ENCODE data around the gene DMAC2.

DMAC2 gene

DNA sequence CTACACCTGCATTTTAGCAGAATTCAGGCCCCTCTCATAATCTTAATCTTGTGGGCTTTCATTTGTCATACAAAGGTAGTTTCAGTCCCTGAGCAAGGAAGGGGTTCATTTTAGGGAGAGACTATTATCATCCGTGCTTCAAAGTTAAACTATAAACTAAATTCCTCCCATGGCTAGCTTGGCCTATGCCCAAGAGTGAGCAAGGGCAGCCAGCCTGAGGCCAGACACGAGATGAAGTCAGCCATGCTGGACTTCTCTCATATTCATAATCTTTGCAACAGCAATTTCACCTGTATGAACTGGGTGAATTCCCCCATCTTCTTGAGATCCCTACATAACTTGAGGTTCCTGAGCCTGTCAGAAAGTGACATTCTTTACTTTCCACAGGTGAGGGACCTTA is 16.2 kb upstream of the DMAC2 start:
- H3K27me3 ChIP-seq (ENCODE audit: insufficient read depth, low read length, poor library complexity, severe bottlenecking) = no peaks in the 10 kb centered on the region
- H3F3A ChIP-seq (ENCODE audit: low read depth) = no peaks in the 10 kb centered on the region
- TF ChIP-seq EZH2phosphoT487 (IDR thresholded peaks at IDR 0.05; ENCODE audit: borderline replicate concordance) = no peak
- TF ChIP-seq, protein P1, sequence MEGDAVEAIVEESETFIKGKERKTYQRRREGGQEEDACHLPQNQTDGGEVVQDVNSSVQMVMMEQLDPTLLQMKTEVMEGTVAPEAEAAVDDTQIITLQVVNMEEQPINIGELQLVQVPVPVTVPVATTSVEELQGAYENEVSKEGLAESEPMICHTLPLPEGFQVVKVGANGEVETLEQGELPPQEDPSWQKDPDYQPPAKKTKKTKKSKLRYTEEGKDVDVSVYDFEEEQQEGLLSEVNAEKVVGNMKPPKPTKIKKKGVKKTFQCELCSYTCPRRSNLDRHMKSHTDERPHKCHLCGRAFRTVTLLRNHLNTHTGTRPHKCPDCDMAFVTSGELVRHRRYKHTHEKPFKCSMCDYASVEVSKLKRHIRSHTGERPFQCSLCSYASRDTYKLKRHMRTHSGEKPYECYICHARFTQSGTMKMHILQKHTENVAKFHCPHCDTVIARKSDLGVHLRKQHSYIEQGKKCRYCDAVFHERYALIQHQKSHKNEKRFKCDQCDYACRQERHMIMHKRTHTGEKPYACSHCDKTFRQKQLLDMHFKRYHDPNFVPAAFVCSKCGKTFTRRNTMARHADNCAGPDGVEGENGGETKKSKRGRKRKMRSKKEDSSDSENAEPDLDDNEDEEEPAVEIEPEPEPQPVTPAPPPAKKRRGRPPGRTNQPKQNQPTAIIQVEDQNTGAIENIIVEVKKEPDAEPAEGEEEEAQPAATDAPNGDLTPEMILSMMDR (conservative IDR thresholded peaks at IDR 0.05; ENCODE audit: low read length) = no peak
- H3K4me3 ChIP-seq (ENCODE audit: low read length, poor library complexity, severe bottlenecking) = no peak overlapping the region
- H2AFZ ChIP-seq (ENCODE audit: low read length) = no peak overlapping the region
- H3K9me3 ChIP-seq (ENCODE audit: insufficient read depth, low read depth, low read length) = no peaks in the 10 kb centered on the region
- no peaks in the 10 kb centered on the region for H4K20me1 ChIP-seq (ENCODE audit: insufficient read depth, low read length, poor library complexity, severe bottlenecking)
- no peak overlapping the region for H3K9ac ChIP-seq (ENCODE audit: low read depth, low read length, poor library complexity, severe bottlenecking)
- H3K9me2 ChIP-seq (replicated peaks; ENCODE audit: low read depth, low read length) = no peaks in the 10 kb centered on the region
- H3K4me1 ChIP-seq (ENCODE audit: insufficient read depth, low read length, poor library complexity, severe bottlenecking) = no peaks in the 10 kb centered on the region
- H3K36me3 ChIP-seq (ENCODE audit: insufficient read depth, low read length) = no peaks in the 10 kb centered on the region
- H3K4me2 ChIP-seq (ENCODE audit: low read depth, low read length, poor library complexity, severe bottlenecking) = no peak overlapping the region
- no peaks in the 10 kb centered on the region for H3K79me2 ChIP-seq (ENCODE audit: insufficient read depth, low read length)

DNA sequence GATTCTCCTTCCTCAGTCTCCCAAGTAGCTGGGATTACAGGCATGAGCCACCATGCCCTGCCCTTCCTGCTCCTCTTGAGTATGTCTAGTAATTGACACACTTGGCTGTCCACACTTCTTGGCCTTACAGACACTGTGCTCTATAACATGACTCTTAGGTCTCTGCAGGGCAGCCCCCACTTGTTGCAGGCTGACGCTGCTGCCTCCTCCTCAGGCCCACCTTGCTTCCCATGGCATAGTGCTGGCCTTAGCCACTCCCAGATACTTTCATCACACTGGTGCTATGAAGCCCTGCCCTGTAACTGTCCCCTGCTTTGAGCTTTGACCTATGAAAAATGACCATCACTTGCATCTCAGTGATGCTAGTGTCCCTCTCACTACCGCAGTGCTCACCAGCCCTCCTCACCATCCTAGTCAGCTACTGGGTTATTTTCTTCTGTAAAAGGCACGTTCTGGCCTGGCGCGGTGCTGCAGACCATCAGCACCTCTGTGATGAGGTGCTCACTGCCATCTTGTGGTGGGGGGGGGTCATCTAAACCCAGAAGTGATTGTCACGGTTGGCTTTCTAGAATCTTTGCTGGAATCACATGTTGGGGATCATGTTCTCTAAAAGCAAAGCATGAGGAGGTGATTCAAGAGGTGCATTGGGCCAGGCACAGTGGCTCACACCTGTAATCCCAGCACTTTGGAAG is 13.0 kb upstream of the DMAC2 start:
- TF ChIP-seq EZH2phosphoT487 (IDR thresholded peaks at IDR 0.05; ENCODE audit: borderline replicate concordance) = no peak
- TF ChIP-seq, protein P1 (conservative IDR thresholded peaks at IDR 0.05; ENCODE audit: low read length) = no peak
- Histone ChIP-seq H3K36me3 (ENCODE audit: insufficient read depth, low read length) (no peaks in the 10 kb centered on the region), H3K27me3 (ENCODE audit: insufficient read depth, low read length, poor library complexity, severe bottlenecking) (no peaks in the 10 kb centered on the region), H2AFZ (ENCODE audit: low read length) (no peak overlapping the region), H3K9ac (ENCODE audit: low read depth, low read length, poor library complexity, severe bottlenecking) (no peak overlapping the region), H3K4me3 (ENCODE audit: low read length, poor library complexity, severe bottlenecking) (no peak overlapping the region), H4K20me1 (ENCODE audit: insufficient read depth, low read length, poor library complexity, severe bottlenecking) (no peaks in the 10 kb centered on the region), H3K4me1 (ENCODE audit: insufficient read depth, low read length, poor library complexity, severe bottlenecking) (no peaks in the 10 kb centered on the region), H3K4me2 (ENCODE audit: low read depth, low read length, poor library complexity, severe bottlenecking) (no peak overlapping the region), H3K9me3 (ENCODE audit: insufficient read depth, low read depth, low read length) (no peaks in the 10 kb centered on the region), H3K79me2 (ENCODE audit: insufficient read depth, low read length) (no peaks in the 10 kb centered on the region), H3F3A (ENCODE audit: low read depth) (no peaks in the 10 kb centered on the region), H3K9me2 (replicated peaks; ENCODE audit: low read depth, low read length) (no peaks in the 10 kb centered on the region)

DNA sequence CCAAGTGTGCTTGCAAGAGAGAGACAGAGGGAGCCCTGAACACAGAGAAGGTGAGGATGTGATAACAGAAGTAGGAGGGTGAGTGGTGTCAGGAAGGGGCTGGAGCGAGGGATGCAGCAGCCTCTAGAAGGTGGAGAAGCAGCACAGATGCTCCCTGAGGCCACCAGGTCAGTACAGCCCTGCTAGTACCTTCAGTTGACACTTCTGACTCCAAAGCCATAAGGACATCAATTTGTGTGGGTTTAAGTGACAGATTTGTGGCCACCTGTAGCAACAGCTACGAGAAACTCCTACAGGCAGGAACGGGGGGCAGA is 10.1 kb upstream of the DMAC2 start:
- Histone ChIP-seq H3K4me2 (ENCODE audit: low read depth, low read length, poor library complexity, severe bottlenecking) (peak overlapping the region; percentile 68), H3K9me3 (ENCODE audit: insufficient read depth, low read depth, low read length) (no peaks in the 10 kb centered on the region), H2AFZ (ENCODE audit: low read length) (peak overlapping the region; percentile 60), H3K4me1 (ENCODE audit: insufficient read depth, low read length, poor library complexity, severe bottlenecking) (no peaks in the 10 kb centered on the region), H3K27me3 (ENCODE audit: insufficient read depth, low read length, poor library complexity, severe bottlenecking) (no peaks in the 10 kb centered on the region), H3F3A (ENCODE audit: low read depth) (no peaks in the 10 kb centered on the region), H3K36me3 (ENCODE audit: insufficient read depth, low read length) (no peaks in the 10 kb centered on the region), H3K9ac (ENCODE audit: low read depth, low read length, poor library complexity, severe bottlenecking) (no peak overlapping the region), H3K9me2 (replicated peaks; ENCODE audit: low read depth, low read length) (no peaks in the 10 kb centered on the region), H3K4me3 (ENCODE audit: low read length, poor library complexity, severe bottlenecking) (no peak overlapping the region), H4K20me1 (ENCODE audit: insufficient read depth, low read length, poor library complexity, severe bottlenecking) (no peaks in the 10 kb centered on the region), H3K79me2 (ENCODE audit: insufficient read depth, low read length) (no peaks in the 10 kb centered on the region)
- TF ChIP-seq, protein P1 (conservative IDR thresholded peaks at IDR 0.05; ENCODE audit: low read length) = no peak
- no peak for TF ChIP-seq EZH2phosphoT487 (IDR thresholded peaks at IDR 0.05; ENCODE audit: borderline replicate concordance)

Data from Loucy (cell line).